ENCODE measurements around the gene GNS. TPM values are rescaled to one million over a fixed set of nuclear protein-coding genes. Genes with fewer than 3 reads are reported as not detected.

Gene GNS
- total RNA-seq, 2 donors from 2014 or later = 47.5 to 67.6 TPM

GRCh38 chr12:64753427-64753826, 5.8 kb downstream of the GNS start:
- Histone ChIP-seq H3K4me3 (no peak overlapping the region), H3K9ac (ENCODE audit: low read depth in 2 of 2, low read length in 2 of 2) (no peak overlapping the region), H3K27ac (no peak overlapping the region), H3K9me3 (no peaks in the 10 kb centered on the region), H3K27me3 (no peaks in the 10 kb centered on the region), H3K4me1 (peaks cover 4% of the 10 kb centered on the region), H3K36me3 (peaks cover 6% of the 10 kb centered on the region)
- DNase-seq = no peak
- intact Hi-C loops (cut with DNase I) = no loop called here
- TF ChIP-seq, protein P1, sequence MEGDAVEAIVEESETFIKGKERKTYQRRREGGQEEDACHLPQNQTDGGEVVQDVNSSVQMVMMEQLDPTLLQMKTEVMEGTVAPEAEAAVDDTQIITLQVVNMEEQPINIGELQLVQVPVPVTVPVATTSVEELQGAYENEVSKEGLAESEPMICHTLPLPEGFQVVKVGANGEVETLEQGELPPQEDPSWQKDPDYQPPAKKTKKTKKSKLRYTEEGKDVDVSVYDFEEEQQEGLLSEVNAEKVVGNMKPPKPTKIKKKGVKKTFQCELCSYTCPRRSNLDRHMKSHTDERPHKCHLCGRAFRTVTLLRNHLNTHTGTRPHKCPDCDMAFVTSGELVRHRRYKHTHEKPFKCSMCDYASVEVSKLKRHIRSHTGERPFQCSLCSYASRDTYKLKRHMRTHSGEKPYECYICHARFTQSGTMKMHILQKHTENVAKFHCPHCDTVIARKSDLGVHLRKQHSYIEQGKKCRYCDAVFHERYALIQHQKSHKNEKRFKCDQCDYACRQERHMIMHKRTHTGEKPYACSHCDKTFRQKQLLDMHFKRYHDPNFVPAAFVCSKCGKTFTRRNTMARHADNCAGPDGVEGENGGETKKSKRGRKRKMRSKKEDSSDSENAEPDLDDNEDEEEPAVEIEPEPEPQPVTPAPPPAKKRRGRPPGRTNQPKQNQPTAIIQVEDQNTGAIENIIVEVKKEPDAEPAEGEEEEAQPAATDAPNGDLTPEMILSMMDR (IDR thresholded peaks at IDR 0.05) = no peak

GRCh38 chr12:64752833-64753238, 6.4 kb downstream of the GNS start:
- no peak for DNase-seq
- Histone ChIP-seq H3K4me3 (no peak overlapping the region), H3K27ac (no peak overlapping the region), H3K4me1 (no peaks in the 10 kb centered on the region), H3K27me3 (no peaks in the 10 kb centered on the region), H3K9ac (ENCODE audit: low read depth in 2 of 2, low read length in 2 of 2) (no peak overlapping the region), H3K36me3 (peaks cover 6% of the 10 kb centered on the region), H3K9me3 (no peaks in the 10 kb centered on the region)
- TF ChIP-seq, protein P1 (IDR thresholded peaks at IDR 0.05) = no peak
- intact Hi-C loops (cut with DNase I) = no loop called here

DNA sequence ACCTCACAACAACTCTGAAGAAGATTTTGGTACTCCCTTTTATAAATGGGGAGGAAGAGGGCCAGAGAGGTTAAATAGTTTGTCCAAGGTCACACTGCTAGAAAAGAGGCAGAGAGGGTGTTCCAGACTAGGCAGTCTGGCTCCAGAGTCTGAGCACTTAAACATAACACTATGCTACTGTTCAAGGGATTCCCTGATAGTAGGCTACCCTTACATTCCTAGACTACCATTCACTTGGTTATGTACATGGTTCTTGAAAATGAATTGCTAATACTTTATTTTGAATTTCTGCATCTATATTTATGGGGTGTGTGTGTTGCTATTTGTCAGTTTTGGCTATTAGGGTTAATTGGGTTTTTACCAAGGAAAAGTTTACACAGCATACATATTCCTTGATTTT, 7.2 kb downstream of the GNS start:
- Histone ChIP-seq H3K4me1 (no peaks in the 10 kb centered on the region), H3K9ac (ENCODE audit: low read depth in 2 of 2, low read length in 2 of 2) (no peak overlapping the region), H3K36me3 (peaks cover 6% of the 10 kb centered on the region), H3K27ac (no peak overlapping the region), H3K4me3 (no peak overlapping the region), H3K9me3 (no peaks in the 10 kb centered on the region), H3K27me3 (no peaks in the 10 kb centered on the region)
- TF ChIP-seq, protein P1 (IDR thresholded peaks at IDR 0.05) = no peak
- intact Hi-C loops (cut with DNase I) = no loop called here
- DNase-seq = no peak

DNA sequence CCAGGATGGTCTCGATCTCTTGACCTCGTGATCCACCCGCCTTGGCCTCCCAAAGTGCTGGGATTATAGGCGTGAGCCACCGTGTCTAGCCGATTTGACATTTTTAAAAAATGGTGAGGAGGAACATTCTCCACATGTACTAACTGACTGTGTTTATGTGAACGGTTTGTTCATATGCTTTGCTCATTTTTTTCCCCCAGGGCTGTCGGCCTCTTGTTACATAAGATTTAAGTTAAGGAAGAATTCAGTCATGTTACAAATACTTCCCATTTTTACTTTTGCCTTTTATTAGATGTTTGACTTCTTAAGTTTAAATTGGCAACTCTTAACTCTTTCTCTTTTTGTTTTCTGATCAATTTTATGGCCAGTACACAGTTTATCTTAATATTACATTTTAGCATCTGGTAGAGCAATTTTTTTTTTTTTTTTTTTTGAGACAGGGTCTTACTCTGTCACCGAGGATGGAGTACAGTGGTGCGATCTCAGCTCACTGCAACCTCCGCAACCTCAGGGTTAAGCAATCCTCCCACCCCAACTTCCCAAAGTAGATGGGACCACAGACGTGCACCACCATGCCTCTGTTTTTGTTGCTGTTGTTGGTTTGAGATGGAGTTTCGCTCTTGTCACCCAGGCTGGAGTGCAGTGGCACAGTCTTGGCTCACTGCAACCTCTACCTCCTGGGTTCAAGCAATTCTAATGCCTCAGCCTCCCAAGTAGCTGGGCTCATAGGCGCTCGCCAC, 9.6 kb downstream of the GNS start:
- Histone ChIP-seq H3K4me1 (no peaks in the 10 kb centered on the region), H3K27ac (no peak overlapping the region), H3K9me3 (no peaks in the 10 kb centered on the region), H3K36me3 (peaks cover 6% of the 10 kb centered on the region), H3K27me3 (no peaks in the 10 kb centered on the region), H3K4me3 (no peak overlapping the region), H3K9ac (ENCODE audit: low read depth in 2 of 2, low read length in 2 of 2) (no peak overlapping the region)
- DNase-seq = no peak
- intact Hi-C loops (cut with DNase I) = no loop called here
- TF ChIP-seq, protein P1 (IDR thresholded peaks at IDR 0.05) = no peak

GRCh38 chr12:64747695-64748094, 11.5 kb downstream of the GNS start:
- intact Hi-C loops (cut with DNase I) = no loop called here
- DNase-seq = no peak
- no peak overlapping the region for H3K4me3 ChIP-seq
- H3K4me1 ChIP-seq = no peaks in the 10 kb centered on the region
- H3K9me3 ChIP-seq = no peaks in the 10 kb centered on the region
- TF ChIP-seq, protein P1 (IDR thresholded peaks at IDR 0.05) = no peak
- H3K36me3 ChIP-seq = peaks cover 14% of the 10 kb centered on the region
- H3K9ac ChIP-seq (ENCODE audit: low read depth in 2 of 2, low read length in 2 of 2) = no peak overlapping the region
- no peak overlapping the region for H3K27ac ChIP-seq
- H3K27me3 ChIP-seq = no peaks in the 10 kb centered on the region
